Esophagus muscularis mucosa (tissue), 4 donors: Measurements from ENCODE around the gene PTPN1. TPM values are rescaled to one million over a fixed set of nuclear protein-coding genes. Genes with fewer than 3 reads are reported as not detected.

Experiments
- DNase-seq: peaks from one replicate; pipeline ENCODE4 v3.0.0-alpha.2; 2017; ENCODE audit errors: extremely low spot score
- H3K27ac ChIP-seq, 4 donors: fragments of 200-600 bp; sonication (generic); replicated peaks in 1 of 4; 1 replicate in 3 of 4; 2 replicates in 1 of 4; pipeline ENCODE4 v1.5.1; 2016 to 2019; ENCODE audit warnings: mild to moderate bottlenecking in 1 of 4
- H3K27me3 ChIP-seq, 4 donors: fragments of 200-600 bp; sonication (generic); one replicate each; pipeline versions ENCODE4 v1.5.1 to v1.6.0; 2016 to 2019
- H3K36me3 ChIP-seq, 4 donors: fragments of 200-600 bp; sonication (generic); one replicate each; pipeline ENCODE4 v1.5.1; 2016 to 2019
- H3K4me1 ChIP-seq, 4 donors: fragments of 200-600 bp; sonication (generic); one replicate each; pipeline ENCODE4 v1.5.1; 2016 to 2019
- H3K4me3 ChIP-seq, 4 donors: fragments of 200-600 bp; sonication (generic); 1 replicate in 2 of 4; 2 replicates in 2 of 4; pipeline ENCODE4 v1.5.1; 2016 to 2019; ENCODE audit warnings: mild to moderate bottlenecking in 4 of 4, moderate library complexity in 1 of 4
- H3K9me3 ChIP-seq, 4 donors: fragments of 200-600 bp; sonication (generic); 1 replicate in 3 of 4; 2 replicates in 1 of 4; pipeline ENCODE4 v1.5.1; 2016 to 2019
- CTCF ChIP-seq, 3 experiments: fragments of 200-600 bp in 2 of 3; fragments of 450-650 bp in 1 of 3; sonication (generic) in 2 of 3; IDR thresholded peaks; one replicate each; pipeline ENCODE4 v1.5.1; 2017 to 2019; ENCODE audit warnings: antibody characterized with exemption in 3 of 3, mild to moderate bottlenecking in 2 of 3, moderate library complexity in 1 of 3
- EP300 ChIP-seq: sonication (generic); formaldehyde crosslinking; IDR thresholded peaks from one replicate; pipeline ENCODE4 v1.6.1; 2017; ENCODE audit warnings: antibody characterized with exemption
- POLR2A ChIP-seq: fragments of 450-650 bp; IDR thresholded peaks from one replicate; pipeline ENCODE4 v1.6.1; 2017; ENCODE audit warnings: antibody characterized with exemption, moderate library complexity, mild to moderate bottlenecking, low read depth
- POLR2AphosphoS5 ChIP-seq, 2 donors: sonication (generic); formaldehyde crosslinking; IDR thresholded peaks; one replicate each; pipeline ENCODE4 v1.6.1; 2017; ENCODE audit warnings: antibody characterized with exemption in 2 of 2
- WGBS: methylation state at CpG from one replicate; pipeline ENCODE4 v1.1.5; 2018; 5-methylcytosine and 5-hydroxymethylcytosine counted together
- intact Hi-C: fragments of 100-400 bp; cut with DNase I; formaldehyde crosslinking; loops from one replicate; pipeline ENCODE4 v1.15.1; 2023
- total RNA-seq, 4 donors: library from RNA; depleted of rRNA; stranded (reverse); fragments of >200 nt; gene quantifications; one replicate each; pipeline versions ENCODE4 v1.1.0 to v1.2.1, GENCODE V29; 2016

Gene PTPN1
- total RNA-seq, 4 donors from 2014 or later = 21.2 to 49.0 (median 41.0) TPM

GRCh38 chr20:50481741-50482140 lies 28.4 kb upstream of the PTPN1 start:
- TF ChIP-seq POLR2AphosphoS5 (IDR thresholded peaks at IDR 0.05) (no peak), CTCF (IDR thresholded peaks at IDR 0.05) (no peak), EP300 (no peak), POLR2A (no peak)
- Histone ChIP-seq H3K4me1 (peaks cover 5 to 21% (median 21%) of the 10 kb centered on the region in 4 donors), H3K9me3 (no peaks in the 10 kb centered on the region), H3K27me3 (no peaks in the 10 kb centered on the region), H3K27ac (peak overlapping the region in 1 of 4 donors; percentile 87), H3K4me3 (no peak overlapping the region), H3K36me3 (no peaks in the 10 kb centered on the region)
- 81% methylated on average over 3 of the region's 3 CpGs for WGBS
- no peak for DNase-seq
- intact Hi-C loops = loop anchor here (5.0 kb wide), 1 partner anchor 91 kb away; no protein-coding TSS in a partner anchor

GRCh38 chr20:50482396-50482981 lies 27.7 kb upstream of the PTPN1 start:
- Histone ChIP-seq H3K27me3 (no peaks in the 10 kb centered on the region), H3K4me1 (peaks cover 5 to 21% (median 21%) of the 10 kb centered on the region in 4 donors), H3K36me3 (no peaks in the 10 kb centered on the region), H3K4me3 (no peak overlapping the region), H3K9me3 (no peaks in the 10 kb centered on the region), H3K27ac (peak overlapping the region in 3 of 4 donors; percentile 86 to 87 (median 86))
- TF ChIP-seq CTCF (IDR thresholded peaks at IDR 0.05) (no peak), EP300 (no peak), POLR2A (no peak), POLR2AphosphoS5 (IDR thresholded peaks at IDR 0.05) (no peak)
- WGBS = 77% methylated on average over 4 of the region's 4 CpGs
- DNase-seq = no peak
- intact Hi-C loops = loop anchor here (5.0 kb wide), 1 partner anchor 90 kb away; no protein-coding TSS in a partner anchor

GRCh38 chr20:50484271-50484976 lies 25.8 kb upstream of the PTPN1 start:
- DNase-seq = no peak
- Histone ChIP-seq H3K36me3 (no peaks in the 10 kb centered on the region), H3K27ac (peak overlapping the region; percentile 77 to 87 (median 86)), H3K27me3 (no peaks in the 10 kb centered on the region), H3K4me3 (peak overlapping the region; percentile 55 to 62 (median 58)), H3K9me3 (no peaks in the 10 kb centered on the region), H3K4me1 (peaks cover 5 to 15% (median 14%) of the 10 kb centered on the region in 4 donors)
- WGBS = 71% methylated on average over 6 of the region's 6 CpGs
- TF ChIP-seq POLR2AphosphoS5 (IDR thresholded peaks at IDR 0.05) (no peak), POLR2A (no peak), EP300 (no peak), CTCF (IDR thresholded peaks at IDR 0.05) (no peak)
- intact Hi-C loops = loop anchor here (5.0 kb wide), 1 partner anchor 88 kb away; no protein-coding TSS in a partner anchor

GRCh38 chr20:50487397-50487796 lies 22.8 kb upstream of the PTPN1 start:
- Histone ChIP-seq H3K27me3 (no peaks in the 10 kb centered on the region), H3K27ac (no peak overlapping the region), H3K4me1 (peaks cover 5 to 15% (median 14%) of the 10 kb centered on the region in 4 donors), H3K9me3 (no peaks in the 10 kb centered on the region), H3K4me3 (no peak overlapping the region), H3K36me3 (no peaks in the 10 kb centered on the region)
- intact Hi-C loops = no loop called here
- TF ChIP-seq POLR2A = no peak
- no peak for TF ChIP-seq POLR2AphosphoS5 (IDR thresholded peaks at IDR 0.05)
- no peak for TF ChIP-seq EP300
- TF ChIP-seq CTCF (IDR thresholded peaks at IDR 0.05) = no peak
- no peak for DNase-seq
- 84% methylated on average over 4 of the region's 4 CpGs for WGBS
